Measurements from ENCODE around the gene KIF5C.
A peak's percentile ranks its signal among the peaks of the same experiment; 100 is the strongest.

Gene KIF5C

DNA sequence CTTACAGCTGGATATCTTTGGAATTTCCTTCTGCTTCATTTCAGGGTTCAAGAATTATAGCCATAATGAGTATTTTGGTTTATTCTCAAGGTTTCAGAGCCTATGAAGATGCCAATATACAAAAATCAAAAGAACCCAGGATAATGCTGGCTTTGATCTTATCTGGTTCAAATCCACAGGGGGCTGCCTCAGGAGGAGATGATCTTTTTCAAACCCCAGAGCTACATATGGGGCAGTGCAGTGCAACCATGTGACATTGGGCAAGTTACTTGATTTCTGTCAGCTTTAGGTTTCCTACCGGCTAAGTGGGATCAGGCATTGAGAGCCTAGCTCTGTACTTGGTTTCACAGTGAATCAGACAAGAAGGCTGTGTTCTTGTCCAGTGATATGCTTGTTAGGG is 140.5 kb downstream of the KIF5C start:
- TF ChIP-seq, protein P1, sequence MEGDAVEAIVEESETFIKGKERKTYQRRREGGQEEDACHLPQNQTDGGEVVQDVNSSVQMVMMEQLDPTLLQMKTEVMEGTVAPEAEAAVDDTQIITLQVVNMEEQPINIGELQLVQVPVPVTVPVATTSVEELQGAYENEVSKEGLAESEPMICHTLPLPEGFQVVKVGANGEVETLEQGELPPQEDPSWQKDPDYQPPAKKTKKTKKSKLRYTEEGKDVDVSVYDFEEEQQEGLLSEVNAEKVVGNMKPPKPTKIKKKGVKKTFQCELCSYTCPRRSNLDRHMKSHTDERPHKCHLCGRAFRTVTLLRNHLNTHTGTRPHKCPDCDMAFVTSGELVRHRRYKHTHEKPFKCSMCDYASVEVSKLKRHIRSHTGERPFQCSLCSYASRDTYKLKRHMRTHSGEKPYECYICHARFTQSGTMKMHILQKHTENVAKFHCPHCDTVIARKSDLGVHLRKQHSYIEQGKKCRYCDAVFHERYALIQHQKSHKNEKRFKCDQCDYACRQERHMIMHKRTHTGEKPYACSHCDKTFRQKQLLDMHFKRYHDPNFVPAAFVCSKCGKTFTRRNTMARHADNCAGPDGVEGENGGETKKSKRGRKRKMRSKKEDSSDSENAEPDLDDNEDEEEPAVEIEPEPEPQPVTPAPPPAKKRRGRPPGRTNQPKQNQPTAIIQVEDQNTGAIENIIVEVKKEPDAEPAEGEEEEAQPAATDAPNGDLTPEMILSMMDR (IDR thresholded peaks at IDR 0.05; ENCODE audit: insufficient read depth, low read depth, low read length, missing control alignments), result no peak
- no peak overlapping the region for H3K4me3 ChIP-seq (ENCODE audit: low read length)
- DNase-seq (ENCODE audit: low read depth), result no peak

DNA sequence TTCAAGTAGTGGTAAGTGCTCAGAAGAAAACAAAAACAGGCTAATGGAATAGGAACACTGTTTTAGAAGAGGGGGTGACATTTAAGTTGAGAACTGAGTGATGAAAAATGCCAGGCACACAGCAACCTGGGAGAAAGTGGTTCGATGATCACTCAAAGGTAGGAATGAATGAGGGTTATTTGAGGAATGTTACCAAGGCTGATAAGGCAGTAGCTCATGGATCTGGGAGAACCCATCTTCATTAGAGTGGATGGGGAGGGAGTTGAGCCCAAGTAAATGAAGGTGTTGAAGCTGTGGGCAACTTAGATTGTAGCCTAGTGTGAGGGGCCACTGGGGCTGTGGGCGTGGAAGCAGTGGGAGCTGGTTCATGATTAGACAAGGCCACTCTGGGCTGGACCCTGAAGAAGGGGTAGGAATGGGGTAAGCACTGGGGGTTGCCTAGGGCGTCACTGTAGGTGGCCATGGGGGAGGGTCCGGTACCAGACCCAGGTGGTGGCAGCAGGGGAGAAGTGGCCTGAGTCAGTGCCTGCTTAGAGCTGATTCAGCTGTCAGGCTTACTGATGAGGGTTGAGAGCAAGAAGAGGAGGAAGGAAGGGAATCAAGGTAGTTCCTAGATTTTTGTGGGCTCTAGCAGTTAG is 141.0 kb downstream of the KIF5C start:
- H3K4me3 ChIP-seq (ENCODE audit: low read length), result no peak overlapping the region
- no peak for DNase-seq (ENCODE audit: low read depth)
- TF ChIP-seq, protein P1 (IDR thresholded peaks at IDR 0.05; ENCODE audit: insufficient read depth, low read depth, low read length, missing control alignments), result no peak

DNA sequence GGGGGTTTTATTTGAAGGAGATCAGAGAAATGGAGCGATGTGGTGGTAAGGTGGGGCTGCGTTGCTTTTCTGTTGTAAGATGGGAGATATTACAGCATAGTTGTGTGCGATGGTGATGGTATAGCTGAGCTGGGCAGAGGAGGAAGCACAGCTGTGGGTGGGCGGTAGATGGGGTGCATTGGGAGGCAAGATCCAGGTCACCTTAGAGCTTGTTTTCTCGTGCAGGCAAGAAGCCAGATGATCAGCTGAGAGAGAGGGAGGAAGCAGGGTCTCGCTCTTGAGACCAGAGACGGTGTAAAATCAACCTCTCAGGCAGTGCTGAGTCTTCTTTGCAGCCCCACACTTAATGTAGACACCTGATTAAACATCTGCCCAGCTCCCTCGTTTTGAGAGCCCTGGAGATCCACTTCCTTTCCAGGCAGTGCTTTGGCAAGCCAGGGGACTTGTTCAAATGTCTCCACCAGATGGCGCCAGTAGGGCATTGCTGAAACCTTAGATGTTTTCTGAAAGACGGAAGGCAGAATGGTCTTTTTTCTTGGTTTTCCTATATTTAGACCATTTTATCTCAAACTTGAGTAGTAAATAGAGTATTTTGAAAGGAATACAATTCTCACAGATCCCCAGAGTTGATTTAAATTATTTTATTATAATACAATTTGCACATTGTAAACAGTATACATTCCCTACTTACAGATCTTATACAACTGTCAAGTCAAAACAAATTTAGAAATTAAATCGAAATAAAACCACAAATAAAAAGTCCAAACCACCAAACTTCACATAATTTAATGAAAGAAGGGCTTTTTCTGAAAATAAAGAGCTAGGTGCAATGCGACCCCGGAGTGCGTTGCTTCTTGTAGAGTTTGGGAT is 142.3 kb downstream of the KIF5C start:
- H3K4me3 ChIP-seq (ENCODE audit: low read length), result no peak overlapping the region
- TF ChIP-seq, protein P1 (IDR thresholded peaks at IDR 0.05; ENCODE audit: insufficient read depth, low read depth, low read length, missing control alignments), result peak; percentile 93
- peak; percentile 78 for DNase-seq (ENCODE audit: low read depth)

DNA sequence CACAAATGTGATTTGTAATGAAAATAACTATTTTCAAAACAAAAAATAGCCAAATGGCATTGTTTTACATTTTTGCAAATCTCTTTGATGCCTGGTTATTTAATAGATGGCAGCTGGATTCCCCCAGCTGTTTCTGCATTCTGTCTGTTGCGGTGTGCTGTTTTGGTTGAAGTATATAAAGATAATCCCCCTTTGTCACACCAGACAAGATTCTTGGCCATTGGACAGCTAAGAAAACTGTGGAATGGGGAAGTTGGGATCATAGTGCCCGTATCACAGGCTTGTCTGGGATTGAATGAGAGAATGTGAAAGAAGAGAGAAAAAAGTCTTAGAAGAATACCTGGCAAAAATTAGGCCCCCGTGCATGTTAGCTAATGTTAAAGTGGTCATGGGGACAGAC is 144.0 kb downstream of the KIF5C start:
- TF ChIP-seq, protein P1 (IDR thresholded peaks at IDR 0.05; ENCODE audit: insufficient read depth, low read depth, low read length, missing control alignments), result no peak
- H3K4me3 ChIP-seq (ENCODE audit: low read length), result no peak overlapping the region
- DNase-seq (ENCODE audit: low read depth), result no peak

DNA sequence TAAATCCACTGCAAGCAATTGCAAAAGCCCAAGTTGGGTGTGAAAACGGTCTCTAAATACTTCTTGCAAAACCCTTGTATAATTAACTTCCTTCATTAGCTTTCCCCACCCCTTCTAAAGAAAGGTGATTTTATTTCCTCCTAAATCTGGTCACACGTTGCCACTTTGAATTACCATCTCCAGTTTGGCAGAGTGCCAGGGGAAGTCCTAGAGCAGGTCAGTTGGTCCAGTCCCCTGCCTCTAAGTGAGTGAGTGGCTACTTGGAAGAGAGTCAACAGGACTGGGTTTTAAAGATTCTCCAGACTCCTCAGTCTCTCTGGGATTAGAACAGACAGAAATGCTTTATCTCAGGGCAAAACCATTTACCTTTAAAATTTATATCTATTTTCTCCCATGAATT is 144.7 kb downstream of the KIF5C start:
- peak; percentile 19 for DNase-seq (ENCODE audit: low read depth)
- H3K4me3 ChIP-seq (ENCODE audit: low read length), result no peak overlapping the region
- TF ChIP-seq, protein P1 (IDR thresholded peaks at IDR 0.05; ENCODE audit: insufficient read depth, low read depth, low read length, missing control alignments), result no peak

DNA sequence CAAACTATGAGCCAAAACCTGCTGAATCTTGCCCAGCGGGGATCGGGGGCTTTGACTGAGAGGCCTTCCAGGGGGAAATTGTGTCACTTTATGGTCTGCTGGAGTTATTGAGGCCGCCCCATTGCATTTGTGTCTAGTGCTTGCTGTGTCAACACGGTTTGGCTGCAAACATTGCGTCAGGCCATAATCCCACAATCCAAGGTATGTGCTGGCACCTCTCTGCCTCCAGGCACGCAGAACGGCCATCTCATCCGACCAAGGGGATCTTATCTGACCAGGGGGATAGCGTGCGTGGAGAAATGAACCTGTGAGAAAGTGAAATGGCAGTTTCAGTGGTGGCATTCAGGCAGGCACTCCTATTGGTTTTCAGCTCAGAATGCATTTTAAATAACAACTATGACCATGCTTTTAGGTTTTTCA is 145.4 kb downstream of the KIF5C start:
- TF ChIP-seq, protein P1 (IDR thresholded peaks at IDR 0.05; ENCODE audit: insufficient read depth, low read depth, low read length, missing control alignments), result no peak
- H3K4me3 ChIP-seq (ENCODE audit: low read length), result no peak overlapping the region
- DNase-seq (ENCODE audit: low read depth), result peak; percentile 68

All from epithelial cell of esophagus (primary cell).